PC-3 (cell line): Measurements from ENCODE around the gene DTL. TPM values are rescaled to one million over a fixed set of nuclear protein-coding genes. Genes with fewer than 3 reads are reported as not detected.
"Not testable (repeated sequence)": the region's sequence is repeated elsewhere in the genome, so short reads cannot be mapped to it uniquely, and the experiment has no call there.

Experiments used
- ATAC-seq: fragments of 200-7000 bp; cut with Tn5 transposase; 2 replicates; pipeline ENCODE4 v1.9.1; 2020; ENCODE audit warnings: mild to moderate bottlenecking, moderate library complexity
- BruUV-seq: library from RNA; stranded (reverse); fragments of 400-500 nt; replicated peaks from 2 replicates; lab custom pipeline; 2021; lab: Mats Ljungman, UMichigan
- CTCF ChIA-PET: fragments of 300-600 bp; sonication (Branson Sonifier 250); formaldehyde crosslinking; loops from one replicate; lab custom pipeline; 2022; ENCODE audit warnings: antibody characterized with exemption; lab: Charles Lee
- POLR2A ChIA-PET: fragments of 300-600 bp; sonication (Branson Sonifier 250); formaldehyde crosslinking; loops from one replicate; lab custom pipeline; 2022; ENCODE audit warnings: antibody characterized with exemption; ENCODE audit not compliant: unreplicated experiment; lab: Charles Lee
- DNase-seq: peaks from one replicate; pipeline ENCODE4 v3.0.0-alpha.2; 2015
- H2AFZ ChIP-seq: fragments of 300-600 bp; sonication (generic); 2 replicates; pipeline ENCODE4 v1.6.0; 2016; ENCODE audit warnings: antibody characterized with exemption, low read length
- H3F3A ChIP-seq: fragments of 300-600 bp; sonication (generic); one replicate; pipeline ENCODE4 v1.6.0; 2017; ENCODE audit warnings: antibody characterized with exemption, low read length, control low read depth, mild to moderate bottlenecking; ENCODE audit not compliant: unreplicated experiment
- H3K27ac ChIP-seq: fragments of 300-600 bp; sonication (generic); 2 replicates; pipeline ENCODE4 v1.5.1; 2016; ENCODE audit warnings: mild to moderate bottlenecking, low read length
- H3K27me3 ChIP-seq: fragments of 300-600 bp; sonication (generic); 2 replicates; pipeline ENCODE4 v1.6.1; 2016; ENCODE audit warnings: low read length, mixed read lengths
- H3K36me3 ChIP-seq: fragments of 300-600 bp; sonication (generic); 2 replicates; pipeline ENCODE4 v1.6.1; 2016; ENCODE audit warnings: low read depth, mixed run types, low read length, mixed read lengths
- H3K4me1 ChIP-seq: fragments of 300-600 bp; sonication (generic); 2 replicates; pipeline ENCODE4 v1.5.1; 2016; ENCODE audit warnings: low read length; ENCODE audit not compliant: insufficient read depth
- H3K4me2 ChIP-seq: fragments of 300-600 bp; sonication (generic); 2 replicates; pipeline ENCODE4 v1.6.0; 2016; ENCODE audit warnings: low read length
- H3K4me3 ChIP-seq: fragments of 300-600 bp; sonication (generic); 2 replicates; pipeline ENCODE4 v1.5.1; 2016; ENCODE audit warnings: mild to moderate bottlenecking, low read length, mixed read lengths
- H3K79me2 ChIP-seq: fragments of 300-600 bp; sonication (generic); 2 replicates; pipeline ENCODE4 v1.6.1; 2017; ENCODE audit warnings: low read length, mixed read lengths
- H3K9ac ChIP-seq: fragments of 300-600 bp; sonication (generic); 2 replicates; pipeline ENCODE4 v1.6.0; 2016; ENCODE audit warnings: mild to moderate bottlenecking, low read length
- H3K9me2 ChIP-seq: fragments of 300-600 bp; sonication (generic); replicated peaks from 2 replicates; pipeline ENCODE4 v1.6.1; 2016; ENCODE audit warnings: mixed run types, low read length, mixed read lengths
- H3K9me3 ChIP-seq: fragments of 300-600 bp; sonication (generic); 2 replicates; pipeline ENCODE4 v1.6.1; 2016; ENCODE audit warnings: low read length, mixed read lengths
- H4K20me1 ChIP-seq: fragments of 300-600 bp; sonication (generic); 2 replicates; pipeline ENCODE4 v1.6.1; 2016; ENCODE audit warnings: low read length, mixed read lengths
- EZH2 ChIP-seq: fragments of 300-600 bp; sonication (generic); IDR thresholded peaks from one replicate; pipeline ENCODE4 v1.6.1; 2017; ENCODE audit warnings: antibody characterized with exemption, mild to moderate bottlenecking, low read length; ENCODE audit not compliant: unreplicated experiment
- EZH2phosphoT487 ChIP-seq: fragments of 300-600 bp; sonication (generic); IDR thresholded peaks from 2 replicates; pipeline ENCODE4 v1.6.1; 2018; ENCODE audit warnings: mild to moderate bottlenecking, antibody characterized with exemption, low read length, borderline replicate concordance
- intact Hi-C: fragments of 100-400 bp; cut with micrococcal nuclease; formaldehyde crosslinking; loops from 2 replicates; pipeline ENCODE4 v1.9.0; 2023
- total RNA-seq: library from RNA; depleted of rRNA; stranded (reverse); fragments of >200 nt; gene quantifications from 2 replicates; pipeline ENCODE4 v1.2.3, GENCODE V29; 2014
- TF ChIP-seq, protein P1 (sequence below): fragments of 300-600 bp; sonication (generic); conservative IDR thresholded peaks from 2 replicates; pipeline ENCODE4 v1.5.1; 2017; ENCODE audit warnings: antibody characterized with exemption, low read depth, mild to moderate bottlenecking, low read length

Gene DTL
- total RNA-seq, 1 experiment from 2014 or later, result 65.0 TPM

DNA sequence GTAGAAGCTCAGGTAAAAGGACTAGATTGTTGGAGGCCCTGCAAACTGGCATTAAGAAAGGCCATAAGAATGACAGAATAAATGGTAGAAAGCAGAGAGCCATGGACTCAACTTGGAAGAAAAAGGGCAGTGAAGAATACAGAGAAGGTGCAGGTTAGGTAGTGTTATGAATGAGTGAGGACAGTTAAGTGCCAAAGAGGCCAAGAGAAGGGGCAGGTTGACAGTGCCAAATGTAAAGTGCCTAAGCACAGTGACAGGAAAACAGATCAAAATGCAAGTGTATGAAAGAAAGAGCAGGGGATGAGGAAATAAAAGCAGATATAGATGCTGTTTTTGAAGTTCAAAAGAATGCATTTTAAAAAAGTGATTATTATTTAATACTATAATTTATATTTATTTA, 43.9 kb upstream of the DTL start:
- Histone ChIP-seq H4K20me1 (no peaks in the 10 kb centered on the region), H3K27me3 (no peaks in the 10 kb centered on the region), H3K4me3 (no peak overlapping the region), H3K79me2 (no peaks in the 10 kb centered on the region), H3K9ac (no peak overlapping the region), H3K9me3 (no peaks in the 10 kb centered on the region), H3K4me1 (no peaks in the 10 kb centered on the region), H2AFZ (no peak overlapping the region), H3K4me2 (no peak overlapping the region), H3K27ac (no peak overlapping the region), H3K36me3 (peaks cover 37% of the 10 kb centered on the region), H3F3A (no peaks in the 10 kb centered on the region), H3K9me2 (no peaks in the 10 kb centered on the region)
- ATAC-seq (no peak), DNase-seq (no peak)
- TF ChIP-seq EZH2 (no peak), EZH2phosphoT487 (no peak)
- TF ChIP-seq, protein P1, sequence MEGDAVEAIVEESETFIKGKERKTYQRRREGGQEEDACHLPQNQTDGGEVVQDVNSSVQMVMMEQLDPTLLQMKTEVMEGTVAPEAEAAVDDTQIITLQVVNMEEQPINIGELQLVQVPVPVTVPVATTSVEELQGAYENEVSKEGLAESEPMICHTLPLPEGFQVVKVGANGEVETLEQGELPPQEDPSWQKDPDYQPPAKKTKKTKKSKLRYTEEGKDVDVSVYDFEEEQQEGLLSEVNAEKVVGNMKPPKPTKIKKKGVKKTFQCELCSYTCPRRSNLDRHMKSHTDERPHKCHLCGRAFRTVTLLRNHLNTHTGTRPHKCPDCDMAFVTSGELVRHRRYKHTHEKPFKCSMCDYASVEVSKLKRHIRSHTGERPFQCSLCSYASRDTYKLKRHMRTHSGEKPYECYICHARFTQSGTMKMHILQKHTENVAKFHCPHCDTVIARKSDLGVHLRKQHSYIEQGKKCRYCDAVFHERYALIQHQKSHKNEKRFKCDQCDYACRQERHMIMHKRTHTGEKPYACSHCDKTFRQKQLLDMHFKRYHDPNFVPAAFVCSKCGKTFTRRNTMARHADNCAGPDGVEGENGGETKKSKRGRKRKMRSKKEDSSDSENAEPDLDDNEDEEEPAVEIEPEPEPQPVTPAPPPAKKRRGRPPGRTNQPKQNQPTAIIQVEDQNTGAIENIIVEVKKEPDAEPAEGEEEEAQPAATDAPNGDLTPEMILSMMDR, result no peak
- POLR2A ChIA-PET, result no interaction called here
- intact Hi-C loops, result loop anchor here (2.0 kb wide), 1 partner anchor 13 kb away; no protein-coding TSS in a partner anchor
- CTCF ChIA-PET, result no interaction called here
- BruUV-seq, result no TSS peak

DNA sequence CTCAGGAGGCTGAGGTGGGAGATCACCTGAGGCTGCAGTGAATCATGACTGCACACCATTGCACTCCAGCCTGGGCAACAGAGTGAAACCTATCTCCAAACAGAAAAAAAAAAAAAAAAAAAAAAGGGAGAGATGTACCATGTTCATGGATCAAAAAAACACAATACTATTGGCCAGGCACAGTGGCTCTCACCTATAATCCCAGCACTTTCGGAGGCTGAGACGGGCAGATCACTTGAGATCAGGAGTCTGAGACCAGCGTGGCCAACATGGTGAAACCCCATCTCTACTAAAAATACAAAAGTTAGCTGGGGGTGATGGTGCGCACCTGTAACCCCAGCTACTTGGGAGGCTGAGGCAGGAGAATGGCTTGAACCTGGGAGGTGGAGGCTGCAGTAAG, 38.1 kb upstream of the DTL start:
- H3K27me3 ChIP-seq, H3K9me2 ChIP-seq, ATAC-seq, CTCF ChIA-PET, DNase-seq, H3K9ac ChIP-seq, H4K20me1 ChIP-seq, H3K27ac ChIP-seq, intact Hi-C loops, H3F3A ChIP-seq, H3K4me3 ChIP-seq, H3K79me2 ChIP-seq, H3K4me1 ChIP-seq, H2AFZ ChIP-seq, BruUV-seq, H3K4me2 ChIP-seq: not testable (repeated sequence)
- peaks cover 13% of the 10 kb centered on the region for H3K9me3 ChIP-seq
- POLR2A ChIA-PET, result interaction anchor here (0.7 kb wide), 1 partner anchor 611 kb away, joined by 4 read pairs; the partner anchor contains the start of gene ATF3
- peaks cover 60% of the 10 kb centered on the region for H3K36me3 ChIP-seq

DNA sequence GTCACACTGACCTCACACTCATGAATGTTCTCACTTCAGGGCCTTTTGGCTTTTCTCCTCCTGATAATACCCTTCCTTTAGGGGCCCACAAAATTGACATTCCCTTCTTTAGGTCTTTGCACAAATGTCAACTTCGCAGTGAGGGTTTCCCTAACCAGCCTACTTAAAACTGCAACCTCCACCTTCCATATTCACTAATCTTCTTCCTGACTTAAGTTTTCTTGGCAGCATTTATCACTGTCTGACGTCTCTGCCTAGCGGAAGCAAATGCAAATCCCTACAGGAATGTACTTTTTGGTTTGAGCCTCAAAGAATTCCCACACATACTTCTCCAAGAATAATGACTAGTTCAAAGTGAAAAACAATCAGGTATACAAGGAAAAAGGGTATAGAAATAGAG, 33.0 kb upstream of the DTL start:
- Histone ChIP-seq H3K4me1 (no peaks in the 10 kb centered on the region), H3K79me2 (no peaks in the 10 kb centered on the region), H3K36me3 (peaks cover 63% of the 10 kb centered on the region), H3F3A (no peaks in the 10 kb centered on the region), H3K4me3 (no peak overlapping the region), H3K9ac (no peak overlapping the region), H3K27ac (no peak overlapping the region), H4K20me1 (no peaks in the 10 kb centered on the region), H3K9me2 (no peaks in the 10 kb centered on the region), H2AFZ (no peak overlapping the region), H3K27me3 (no peaks in the 10 kb centered on the region), H3K4me2 (no peak overlapping the region), H3K9me3 (peaks cover 9% of the 10 kb centered on the region)
- BruUV-seq, result no TSS peak
- ATAC-seq (no peak), DNase-seq (no peak)
- TF ChIP-seq, protein P1, result no peak
- TF ChIP-seq EZH2phosphoT487 (no peak), EZH2 (no peak)
- CTCF ChIA-PET, result no interaction called here
- intact Hi-C loops, result no loop called here
- POLR2A ChIA-PET, result no interaction called here
